Uterus (tissue), 4 donors: Measurements from ENCODE around the gene TNFRSF4. TPM values are rescaled to one million over a fixed set of nuclear protein-coding genes. Genes with fewer than 3 reads are reported as not detected.

Source experiments
- DNase-seq, 2 donors: peaks; one replicate each; pipeline ENCODE4 v3.0.0-alpha.2; 2019 to 2020
- H3K27ac ChIP-seq, 2 donors: fragments of 200-600 bp; sonication (generic); 1 replicate in 1 of 2; 2 replicates in 1 of 2; pipeline ENCODE4 v1.5.1; 2016 to 2018
- H3K27me3 ChIP-seq, 2 donors: fragments of 200-600 bp; sonication (generic); one replicate each; pipeline ENCODE4 v1.5.1; 2018 to 2019; ENCODE audit warnings: control low read depth in 1 of 2
- H3K36me3 ChIP-seq, 2 donors: fragments of 200-600 bp; sonication (generic); one replicate each; pipeline ENCODE4 v1.5.1; 2019; ENCODE audit warnings: control low read depth in 1 of 2
- H3K4me1 ChIP-seq, 2 donors: fragments of 200-600 bp; sonication (generic); one replicate each; pipeline ENCODE4 v1.5.1; 2018 to 2019; ENCODE audit warnings: control low read depth in 1 of 2
- H3K4me3 ChIP-seq, 2 donors: fragments of 200-600 bp; sonication (generic); 1 replicate in 1 of 2; 2 replicates in 1 of 2; pipeline ENCODE4 v1.5.1; 2018 to 2019; ENCODE audit warnings: mild to moderate bottlenecking in 1 of 2
- H3K9me3 ChIP-seq, 2 donors: fragments of 200-600 bp; sonication (generic); one replicate each; pipeline ENCODE4 v1.5.1; 2019; ENCODE audit warnings: control low read depth in 1 of 2
- CTCF ChIP-seq, 4 experiments: fragments of 200-600 bp in 2 of 4; fragments of 450-650 bp in 2 of 4; sonication (generic) in 2 of 4; IDR thresholded peaks; one replicate each; pipeline ENCODE4 v1.5.1; 2016 to 2019; ENCODE audit warnings: antibody characterized with exemption in 4 of 4, mild to moderate bottlenecking in 2 of 4, moderate library complexity in 1 of 4
- POLR2A ChIP-seq, 2 donors: fragments of 450-650 bp; IDR thresholded peaks; one replicate each; pipeline ENCODE4 v1.6.1; 2016; ENCODE audit warnings: antibody characterized with exemption in 2 of 2, mild to moderate bottlenecking in 1 of 2, moderate library complexity in 1 of 2
- intact Hi-C: fragments of 100-400 bp; cut with DNase I; formaldehyde crosslinking; loops from one replicate; pipeline ENCODE4 v1.15.1; 2023; ENCODE audit warnings: low total_unique reads
- total RNA-seq, 4 donors: library from RNA; depleted of rRNA in 3 of 4; stranded (reverse); fragments of >200 nt in 3 of 4; gene quantifications; one replicate each; pipeline versions ENCODE4 v1.1.0 to v1.2.4, GENCODE V29; 2014 to 2023
- donor health status: DM: yes; HTN: yes; CAD: no.

TNFRSF4 gene
- total RNA-seq, 4 donors from 2014 or later = 1.3 to 1.5 TPM; not detected in 2

- DNase-seq = no peak
- Histone ChIP-seq H3K36me3 (no peaks in the 10 kb centered on the region), H3K4me3 (no peak overlapping the region), H3K27ac (no peak overlapping the region), H3K9me3 (no peaks in the 10 kb centered on the region), H3K4me1 (no peaks in the 10 kb centered on the region), H3K27me3 (no peaks in the 10 kb centered on the region)
- TF ChIP-seq POLR2A (IDR thresholded peaks at IDR 0.05) = no peak
- TF ChIP-seq CTCF (IDR thresholded peaks at IDR 0.05) = no peak
- intact Hi-C loops = no loop called here
These were observed 41.1 kb upstream of the TNFRSF4 start for GRCh38 chr1:1255078-1255477.

GRCh38 chr1:1254667-1254998, 40.7 kb upstream of the TNFRSF4 start:
- H3K4me3 ChIP-seq = no peak overlapping the region
- H3K4me1 ChIP-seq = no peaks in the 10 kb centered on the region
- TF ChIP-seq CTCF (IDR thresholded peaks at IDR 0.05) (no peak), POLR2A (IDR thresholded peaks at IDR 0.05) (no peak)
- H3K27ac ChIP-seq = no peak overlapping the region
- no peaks in the 10 kb centered on the region for H3K9me3 ChIP-seq
- DNase-seq = no peak
- no peaks in the 10 kb centered on the region for H3K36me3 ChIP-seq
- intact Hi-C loops = no loop called here
- no peaks in the 10 kb centered on the region for H3K27me3 ChIP-seq

- Histone ChIP-seq H3K27ac (no peak overlapping the region), H3K4me1 (no peaks in the 10 kb centered on the region), H3K27me3 (no peaks in the 10 kb centered on the region), H3K4me3 (no peak overlapping the region), H3K9me3 (no peaks in the 10 kb centered on the region), H3K36me3 (no peaks in the 10 kb centered on the region)
- DNase-seq = no peak
- TF ChIP-seq CTCF (IDR thresholded peaks at IDR 0.05) (no peak), POLR2A (IDR thresholded peaks at IDR 0.05) (no peak)
- intact Hi-C loops = no loop called here
These were observed 40.2 kb upstream of the TNFRSF4 start for GRCh38 chr1:1253972-1254666.

GRCh38 chr1:1253314-1253713, 39.4 kb upstream of the TNFRSF4 start:
- H3K36me3 ChIP-seq = no peaks in the 10 kb centered on the region

More at GRCh38 chr1:1253314-1253713, 39.4 kb upstream of the TNFRSF4 start:
- Histone ChIP-seq H3K4me1 (no peaks in the 10 kb centered on the region), H3K9me3 (no peaks in the 10 kb centered on the region), H3K27me3 (no peaks in the 10 kb centered on the region), H3K4me3 (no peak overlapping the region), H3K27ac (no peak overlapping the region)
- TF ChIP-seq CTCF (IDR thresholded peaks at IDR 0.05) = no peak
- TF ChIP-seq POLR2A (IDR thresholded peaks at IDR 0.05) = no peak
- DNase-seq = no peak
- intact Hi-C loops = no loop called here
